SH-SY5Y (cell line): Measurements from ENCODE around the gene RNF41.

Experiments
- GATA2 ChIP-seq: IDR thresholded peaks from 2 replicates; pipeline ENCODE4 v1.6.1; 2011; ENCODE audit warnings: mild to moderate bottlenecking, low read depth, low read length
- GATA3 ChIP-seq: IDR thresholded peaks from 2 replicates; pipeline ENCODE4 v1.6.1; 2011; ENCODE audit warnings: low read depth, mild to moderate bottlenecking, low read length, moderate library complexity

DNA sequence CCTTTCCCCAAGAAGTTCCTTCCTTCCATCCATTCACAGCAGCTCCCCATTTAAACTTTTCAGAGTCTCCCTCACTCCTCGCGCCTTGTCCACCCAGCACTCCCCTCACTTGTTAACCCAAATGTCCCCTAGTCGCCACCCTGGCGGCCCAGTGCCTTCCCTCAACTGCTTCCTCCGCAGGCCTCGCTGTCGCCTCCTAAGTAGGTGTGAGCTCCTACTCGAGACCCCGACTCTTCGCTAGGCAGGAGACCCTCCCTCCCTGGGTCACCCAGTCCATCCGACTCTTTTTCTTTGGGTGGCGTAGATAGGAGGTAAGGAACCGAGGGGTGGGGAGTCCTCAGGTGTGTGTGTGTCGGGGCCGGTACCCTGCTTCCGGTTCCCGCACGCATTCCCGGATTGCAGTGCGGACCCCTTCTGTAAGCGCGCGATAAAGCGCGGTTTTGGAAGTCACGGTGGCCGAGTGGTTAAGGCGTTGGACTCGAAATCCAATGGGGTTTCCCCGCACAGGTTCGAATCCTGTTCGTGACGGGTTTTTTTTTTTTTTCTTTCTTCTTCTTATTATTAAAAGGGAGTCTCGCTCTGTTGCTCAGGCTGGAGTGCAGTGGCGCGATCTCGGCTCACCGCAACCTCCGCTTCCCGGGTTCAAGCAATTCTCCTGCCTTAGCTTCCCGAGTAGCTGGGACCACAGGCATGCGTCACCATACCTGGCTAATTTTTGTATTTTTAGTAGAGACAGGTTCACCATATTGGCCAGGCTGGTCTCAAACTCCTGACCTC, 31.6 kb downstream of the RNF41 start:
- TF ChIP-seq GATA2 (no peak; the same call in 1 of the 2 replicates), GATA3 (no peak)
